Measurements from ENCODE around the gene SHANK3.

SHANK3 gene

GRCh38 chr22:50713571-50714056, 41.0 kb downstream of the SHANK3 start:
- DNase-seq (ENCODE audit: low read depth in 3 of 3) = no peak

GRCh38 chr22:50714150-50714549, 41.5 kb downstream of the SHANK3 start:
- DNase-seq (ENCODE audit: low read depth in 3 of 3) = no peak

GRCh38 chr22:50714631-50715179, 42.1 kb downstream of the SHANK3 start:
- DNase-seq (ENCODE audit: low read depth in 3 of 3) = no peak

DNA sequence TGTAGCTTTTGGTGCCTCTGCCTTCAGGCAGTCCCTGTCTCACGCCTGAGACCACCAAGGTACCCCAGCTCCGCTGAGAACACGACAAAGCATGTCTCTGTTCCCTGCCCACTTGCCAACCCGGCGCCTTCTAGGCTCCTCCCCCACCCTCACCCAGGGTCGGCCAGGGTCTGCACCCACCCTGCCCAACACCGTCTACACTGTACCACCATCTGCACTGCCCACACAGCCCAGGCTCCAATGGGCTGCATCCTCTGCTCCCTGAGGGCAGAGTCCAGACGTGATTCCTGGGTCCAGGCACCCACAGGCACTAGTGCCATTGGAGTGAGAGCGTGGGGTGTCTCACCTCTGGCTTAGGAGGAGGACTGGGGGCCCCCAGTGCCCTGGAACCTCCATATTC, 42.6 kb downstream of the SHANK3 start:
- DNase-seq (ENCODE audit: low read depth in 3 of 3) = no peak

DNA sequence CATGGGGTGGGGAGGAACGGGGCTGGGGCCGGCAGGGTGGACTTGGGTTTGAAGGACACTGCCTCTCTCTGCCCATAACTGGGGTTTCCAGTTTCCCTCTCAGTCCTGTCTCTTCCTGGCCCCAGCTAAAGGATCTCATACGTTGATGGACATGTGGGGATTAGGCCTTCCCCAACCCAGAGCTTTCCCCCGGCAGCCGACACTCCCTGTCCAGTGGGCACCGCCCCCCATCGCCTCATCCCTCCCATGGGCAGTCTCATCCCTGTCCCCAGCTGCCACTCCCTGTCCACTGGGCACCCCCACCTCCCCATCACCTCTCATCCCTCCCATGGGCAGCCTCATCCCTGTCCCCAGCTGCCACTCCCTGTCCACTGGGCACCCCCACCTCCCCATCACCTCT, 43.2 kb downstream of the SHANK3 start:
- DNase-seq (ENCODE audit: low read depth in 3 of 3) = no peak

DNA sequence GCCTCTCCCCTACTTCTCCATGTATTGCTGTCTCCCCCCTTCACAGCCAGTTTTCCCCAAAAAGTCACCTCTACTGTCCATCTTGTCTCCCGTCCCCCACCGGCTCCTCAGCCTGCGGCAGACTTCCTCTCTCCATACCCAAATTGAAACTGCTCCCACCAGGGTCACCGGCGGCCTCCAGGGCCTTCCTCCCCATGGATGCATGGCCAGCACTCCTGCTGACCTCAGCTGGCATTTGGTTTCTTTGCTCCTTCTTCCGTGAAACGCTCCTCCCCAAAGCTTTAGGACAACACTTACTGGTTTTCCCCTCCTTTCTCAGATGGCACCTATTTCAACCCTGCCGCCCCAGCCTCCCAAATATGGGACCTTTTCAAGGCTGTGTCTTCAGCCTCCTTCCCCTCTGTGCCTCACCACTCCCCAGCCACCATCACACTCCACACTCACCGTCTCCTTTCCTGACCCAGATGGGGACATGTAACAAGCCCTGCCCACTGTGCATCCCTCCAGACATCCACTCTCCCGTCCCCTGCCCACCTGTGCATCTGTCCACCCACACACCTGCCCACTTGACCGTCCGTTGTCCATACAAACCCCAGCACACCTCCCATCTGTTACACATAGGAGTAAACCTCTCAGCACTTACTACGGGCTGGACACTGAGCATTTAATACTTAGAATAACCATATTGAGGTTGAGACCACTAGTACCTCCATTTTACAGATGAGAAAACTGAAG, 43.8 kb downstream of the SHANK3 start:
- DNase-seq (ENCODE audit: low read depth in 3 of 3) = no peak

DNA sequence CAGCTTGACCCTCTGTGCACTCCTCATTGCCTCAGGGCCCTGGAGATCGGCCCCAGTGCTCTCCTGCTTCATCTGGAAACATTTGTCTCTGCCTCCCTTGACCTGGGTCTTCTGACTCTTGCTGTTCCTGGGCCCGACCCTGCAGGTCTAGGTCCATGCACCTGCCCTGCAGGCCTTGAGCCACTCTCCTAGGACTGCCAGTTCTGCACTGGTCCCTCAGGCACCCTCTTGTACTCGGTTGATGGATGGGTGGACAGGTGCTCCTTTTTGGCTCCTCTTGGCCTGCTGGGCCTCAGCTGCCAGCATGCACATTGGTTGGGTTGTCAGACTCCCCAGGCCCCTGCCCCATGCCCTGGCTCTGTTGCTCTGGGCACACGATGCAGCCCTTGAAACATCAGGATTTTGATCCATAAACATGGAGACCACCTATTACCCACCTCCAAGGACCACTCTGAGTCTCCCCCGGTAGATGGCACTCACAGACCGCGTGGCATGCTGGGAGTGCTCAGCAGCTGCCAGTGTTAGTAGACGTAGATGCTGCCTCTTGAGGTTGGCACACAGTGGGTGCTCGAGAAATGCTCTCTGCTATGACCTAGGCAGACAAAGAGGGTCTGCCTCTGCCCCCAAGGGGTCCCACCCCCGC, 45.2 kb downstream of the SHANK3 start:
- DNase-seq (ENCODE audit: low read depth in 3 of 3) = no peak

DNA sequence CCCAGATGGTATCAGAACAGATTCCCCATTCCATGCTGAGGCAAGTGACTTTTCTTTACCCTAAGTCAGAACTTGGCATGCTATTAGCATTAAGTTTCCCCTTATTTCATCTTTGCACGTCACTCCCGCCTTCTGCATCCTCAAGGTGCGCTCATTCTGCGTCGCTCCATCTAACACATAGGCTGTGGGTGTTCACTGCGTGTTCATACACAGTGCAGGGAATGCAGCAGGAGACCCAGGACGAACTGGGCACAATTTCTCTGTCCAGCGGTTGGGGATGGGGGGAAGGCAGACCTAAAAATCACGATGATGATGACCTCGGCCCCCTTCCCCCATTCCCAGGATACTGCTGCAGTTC, 45.7 kb downstream of the SHANK3 start:
- DNase-seq (ENCODE audit: low read depth in 3 of 3) = no peak

DNA sequence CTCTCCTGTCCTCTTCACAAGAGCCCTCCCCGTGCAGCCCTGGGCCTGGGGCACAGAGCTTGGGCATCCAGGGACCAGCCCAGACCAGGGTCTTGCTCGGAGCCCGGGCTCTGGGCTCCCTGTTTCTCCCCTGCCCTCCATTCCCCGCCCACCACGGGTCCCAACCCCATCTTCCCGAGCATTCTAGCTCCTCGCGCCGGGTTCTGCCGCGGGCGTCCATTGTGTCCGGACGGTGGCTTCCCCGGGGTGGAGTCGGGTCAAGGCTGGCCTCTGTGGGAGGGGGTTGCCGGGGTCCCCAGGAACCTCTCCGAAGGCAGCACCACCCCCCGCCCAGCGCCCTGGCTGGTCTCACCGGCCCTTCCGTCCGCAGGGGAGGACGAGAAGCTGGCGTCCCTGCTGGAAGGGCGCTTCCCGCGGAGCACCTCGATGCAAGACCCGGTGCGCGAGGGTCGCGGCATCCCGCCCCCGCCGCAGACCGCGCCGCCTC, 47.2 kb downstream of the SHANK3 start:
- no peak for DNase-seq (ENCODE audit: low read depth in 3 of 3)

DNA sequence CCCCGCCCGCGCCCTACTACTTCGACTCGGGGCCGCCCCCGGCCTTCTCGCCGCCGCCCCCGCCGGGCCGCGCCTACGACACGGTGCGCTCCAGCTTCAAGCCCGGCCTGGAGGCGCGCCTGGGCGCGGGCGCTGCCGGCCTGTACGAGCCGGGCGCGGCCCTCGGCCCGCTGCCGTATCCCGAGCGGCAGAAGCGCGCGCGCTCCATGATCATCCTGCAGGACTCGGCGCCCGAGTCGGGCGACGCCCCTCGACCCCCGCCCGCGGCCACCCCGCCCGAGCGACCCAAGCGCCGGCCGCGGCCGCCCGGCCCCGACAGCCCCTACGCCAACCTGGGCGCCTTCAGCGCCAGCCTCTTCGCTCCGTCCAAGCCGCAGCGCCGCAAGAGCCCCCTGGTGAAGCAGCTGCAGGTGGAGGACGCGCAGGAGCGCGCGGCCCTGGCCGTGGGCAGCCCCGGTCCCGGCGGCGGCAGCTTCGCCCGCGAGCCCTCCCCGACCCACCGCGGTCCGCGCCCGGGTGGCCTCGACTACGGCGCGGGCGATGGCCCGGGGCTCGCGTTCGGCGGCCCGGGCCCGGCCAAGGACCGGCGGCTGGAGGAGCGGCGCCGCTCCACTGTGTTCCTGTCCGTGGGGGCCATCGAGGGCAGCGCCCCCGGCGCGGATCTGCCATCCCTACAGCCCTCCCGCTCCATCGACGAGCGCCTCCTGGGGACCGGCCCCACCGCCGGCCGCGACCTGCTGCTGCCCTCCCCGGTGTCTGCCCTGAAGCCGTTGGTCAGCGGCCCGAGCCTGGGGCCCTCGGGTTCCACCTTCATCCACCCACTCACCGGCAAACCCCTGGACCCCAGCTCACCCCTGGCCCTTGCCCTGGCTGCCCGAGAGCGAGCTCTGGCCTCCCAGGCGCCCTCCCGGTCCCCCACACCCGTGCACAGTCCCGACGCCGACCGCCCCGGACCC, 48.0 kb downstream of the SHANK3 start:
- no peak for DNase-seq (ENCODE audit: low read depth in 3 of 3)

- DNase-seq (ENCODE audit: low read depth in 3 of 3) = no peak
These were observed 48.7 kb downstream of the SHANK3 start for GRCh38 chr22:50721257-50721844.

- DNase-seq (ENCODE audit: low read depth in 3 of 3) = no peak
These were observed 49.6 kb downstream of the SHANK3 start for GRCh38 chr22:50722048-50722701.
